Stimulated activated naive CD4-positive, alpha-beta T cell (primary cell): ENCODE measurements around the gene KRTAP12-1.

Source experiments
- DNase-seq, 6 experiments: peaks; one replicate each; lab custom pipeline; 2025; lab: John Stamatoyannopoulos, UW

KRTAP12-1 gene

GRCh38 chr21:44681861-44682579 is at the start of gene KRTAP12-1:
Gene KRTAP12-1 (minus strand): TSS chr21:44682163. CDS start chr21:44682123, 40 bp downstream.
- DNase-seq, result no peak

- DNase-seq, result no peak
Observed at GRCh38 chr21:44730951-44731579, 49.1 kb upstream of the KRTAP12-1 start.

- no peak for DNase-seq
Observed at GRCh38 chr21:44730028-44730395, 48.0 kb upstream of the KRTAP12-1 start.

GRCh38 chr21:44729336-44730027 is 47.5 kb upstream of the KRTAP12-1 start:
- DNase-seq, result no peak

- DNase-seq, result no peak
Observed at GRCh38 chr21:44728716-44729115, 46.8 kb upstream of the KRTAP12-1 start.

- DNase-seq, result no peak
Observed at GRCh38 chr21:44727757-44728156, 45.8 kb upstream of the KRTAP12-1 start.

- no peak for DNase-seq
Observed at GRCh38 chr21:44727321-44727720, 45.4 kb upstream of the KRTAP12-1 start.

- no peak for DNase-seq
Observed at GRCh38 chr21:44726826-44727225, 44.9 kb upstream of the KRTAP12-1 start.

GRCh38 chr21:44724926-44725325 is 43.0 kb upstream of the KRTAP12-1 start:
- DNase-seq, result no peak

GRCh38 chr21:44724196-44724595 is 42.2 kb upstream of the KRTAP12-1 start:
- no peak for DNase-seq

GRCh38 chr21:44723177-44724131 is 41.5 kb upstream of the KRTAP12-1 start:
- DNase-seq, result peak in 2 of 6 experiments; percentile 16 to 29

- DNase-seq, result no peak
Observed at GRCh38 chr21:44722731-44723130, 40.8 kb upstream of the KRTAP12-1 start.

- no peak for DNase-seq
Observed at GRCh38 chr21:44720170-44720569, 38.2 kb upstream of the KRTAP12-1 start.

- DNase-seq, result no peak
Observed at GRCh38 chr21:44718571-44718970, 36.6 kb upstream of the KRTAP12-1 start.

GRCh38 chr21:44718093-44718492 is 36.1 kb upstream of the KRTAP12-1 start:
- no peak for DNase-seq

- no peak for DNase-seq
Observed at GRCh38 chr21:44716984-44717383, 35.0 kb upstream of the KRTAP12-1 start.

GRCh38 chr21:44714905-44715304 is 32.9 kb upstream of the KRTAP12-1 start:
- no peak for DNase-seq

- no peak for DNase-seq
Observed at GRCh38 chr21:44713846-44714245, 31.9 kb upstream of the KRTAP12-1 start.

- no peak for DNase-seq
Observed at GRCh38 chr21:44713130-44713529, 31.2 kb upstream of the KRTAP12-1 start.

GRCh38 chr21:44712203-44713028 is 30.5 kb upstream of the KRTAP12-1 start:
- no peak for DNase-seq
